ENCODE results near the gene WNT7A. TPM values are rescaled to one million over a fixed set of nuclear protein-coding genes. Genes with fewer than 3 reads are reported as not detected.
A peak's percentile ranks its signal among the peaks of the same experiment; 100 is the strongest.

The WNT7A gene
- total RNA-seq, 1 donor from 2014 or later, result not detected

DNA sequence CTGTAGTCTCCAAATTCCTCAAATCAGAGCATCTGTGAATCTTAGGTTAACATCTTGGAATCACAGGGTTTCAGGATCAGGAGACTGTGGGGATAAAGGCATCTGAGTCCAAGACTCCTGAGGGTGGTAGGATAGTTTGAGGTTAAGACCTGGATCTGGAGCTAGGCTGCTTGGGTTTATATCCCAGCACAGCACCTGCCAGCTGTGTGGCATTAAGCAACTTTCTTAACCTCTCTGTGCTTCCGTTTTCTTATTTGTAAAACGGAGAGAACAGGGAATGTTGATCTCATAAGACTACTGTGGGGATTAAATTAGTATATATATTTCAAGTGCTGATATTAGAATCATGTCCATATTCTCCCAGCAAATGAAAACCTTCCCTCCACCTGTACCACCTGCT is 33.6 kb downstream of the WNT7A start:
- peak overlapping the region; percentile 39 for H3K27ac Mint-ChIP-seq
- no peak overlapping the region for H3K4me3 ChIP-seq

GRCh38 chr3:13845806-13846205 is 34.1 kb downstream of the WNT7A start:
- Histone ChIP-seq H4K20me1 (ENCODE audit: low read depth) (no peaks in the 10 kb centered on the region), H3K4me1 (no peaks in the 10 kb centered on the region), H3K9ac (no peak overlapping the region), H3K36me3 (no peaks in the 10 kb centered on the region), H3K27me3 (no peaks in the 10 kb centered on the region), H3K27ac (no peak overlapping the region), H3F3A (ENCODE audit: low read depth) (no peaks in the 10 kb centered on the region), H3K9me3 (ENCODE audit: low read depth) (no peaks in the 10 kb centered on the region), H3K4me2 (no peak overlapping the region), H2AFZ (replicated peaks) (no peak overlapping the region), H3K79me2 (ENCODE audit: low read depth) (no peaks in the 10 kb centered on the region), H3K4me3 (no peak overlapping the region)
- Mint-ChIP-seq H3K36me3 (no peaks in the 10 kb centered on the region), H3K4me1 (peaks cover 9% of the 10 kb centered on the region), H3K4me3 (no peak overlapping the region), H3K9me3 (no peaks in the 10 kb centered on the region), H3K27ac (peak overlapping the region; percentile 39), H3K27me3 (ENCODE audit: insufficient read depth, low read depth) (peaks cover 7% of the 10 kb centered on the region)
- TF ChIP-seq EZH2 (IDR thresholded peaks at IDR 0.05) (no peak), EZH2phosphoT487 (IDR thresholded peaks at IDR 0.05) (no peak), CTCF (IDR thresholded peaks at IDR 0.05) (no peak)
- no peak for DNase-seq (ENCODE audit: low spot score)

More for the DNA sequence above, 33.6 kb downstream of the WNT7A start:
- no peak overlapping the region for H3K4me3 Mint-ChIP-seq
- peaks cover 10% of the 10 kb centered on the region for H3K4me1 Mint-ChIP-seq
- Histone ChIP-seq H4K20me1 (ENCODE audit: low read depth) (no peaks in the 10 kb centered on the region), H3F3A (ENCODE audit: low read depth) (no peaks in the 10 kb centered on the region), H2AFZ (replicated peaks) (no peak overlapping the region), H3K9ac (no peak overlapping the region), H3K4me1 (no peaks in the 10 kb centered on the region), H3K9me3 (ENCODE audit: low read depth) (no peaks in the 10 kb centered on the region), H3K36me3 (no peaks in the 10 kb centered on the region), H3K27me3 (no peaks in the 10 kb centered on the region), H3K27ac (no peak overlapping the region), H3K4me2 (no peak overlapping the region), H3K79me2 (ENCODE audit: low read depth) (no peaks in the 10 kb centered on the region)
- no peaks in the 10 kb centered on the region for H3K36me3 Mint-ChIP-seq
- H3K27me3 Mint-ChIP-seq (ENCODE audit: insufficient read depth, low read depth), result peaks cover 10% of the 10 kb centered on the region
- no peak for DNase-seq (ENCODE audit: low spot score)
- no peaks in the 10 kb centered on the region for H3K9me3 Mint-ChIP-seq
- TF ChIP-seq CTCF (IDR thresholded peaks at IDR 0.05) (no peak), EZH2 (IDR thresholded peaks at IDR 0.05) (no peak), EZH2phosphoT487 (IDR thresholded peaks at IDR 0.05) (no peak)

DNA sequence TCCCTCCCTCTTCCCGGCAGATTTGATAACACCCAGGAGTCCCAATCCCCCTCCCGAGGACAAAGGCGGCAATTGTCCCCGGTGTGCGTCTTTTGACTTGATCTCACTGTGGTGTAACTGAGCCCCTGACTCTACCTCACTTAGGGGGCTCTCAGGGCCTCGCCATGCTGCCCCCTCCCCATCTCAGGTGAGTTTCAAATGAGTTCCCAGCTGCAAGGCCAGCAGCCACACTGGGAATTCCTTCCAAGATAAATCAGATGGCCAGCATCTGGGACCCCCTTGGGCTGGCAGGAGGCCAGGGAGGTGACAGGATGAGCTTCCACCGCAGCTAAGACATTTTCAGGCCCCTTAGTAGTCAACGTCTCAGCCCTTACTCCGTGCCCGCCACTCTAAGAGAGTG is 35.0 kb downstream of the WNT7A start:
- Mint-ChIP-seq H3K4me3 (no peak overlapping the region), H3K4me1 (peaks cover 9% of the 10 kb centered on the region), H3K36me3 (no peaks in the 10 kb centered on the region), H3K27ac (no peak overlapping the region), H3K9me3 (no peaks in the 10 kb centered on the region), H3K27me3 (ENCODE audit: insufficient read depth, low read depth) (peaks cover 5% of the 10 kb centered on the region)
- Histone ChIP-seq H3K79me2 (ENCODE audit: low read depth) (no peaks in the 10 kb centered on the region), H3K4me2 (no peak overlapping the region), H4K20me1 (ENCODE audit: low read depth) (no peaks in the 10 kb centered on the region), H3F3A (ENCODE audit: low read depth) (no peaks in the 10 kb centered on the region), H3K9me3 (ENCODE audit: low read depth) (no peaks in the 10 kb centered on the region), H3K9ac (no peak overlapping the region), H2AFZ (replicated peaks) (no peak overlapping the region), H3K36me3 (no peaks in the 10 kb centered on the region), H3K4me1 (no peaks in the 10 kb centered on the region), H3K27me3 (no peaks in the 10 kb centered on the region), H3K27ac (no peak overlapping the region), H3K4me3 (no peak overlapping the region)
- TF ChIP-seq EZH2 (IDR thresholded peaks at IDR 0.05) (no peak), CTCF (IDR thresholded peaks at IDR 0.05) (no peak)
- no peak for DNase-seq (ENCODE audit: low spot score)

All from neural progenitor cell (in vitro differentiated cells).